ENCODE results near the gene TMED7.

- no peak for TF ChIP-seq ZNF274 (IDR thresholded peaks at IDR 0.05; ENCODE audit: borderline replicate concordance, extremely low read depth, low read length)
- TF ChIP-seq POLR2A (IDR thresholded peaks at IDR 0.05; ENCODE audit: control extremely low read depth in 1 of 2, low read depth in 2 of 2, low read length in 2 of 2), result no peak
- TF ChIP-seq CTCF (IDR thresholded peaks at IDR 0.05; ENCODE audit: control extremely low read depth in 1 of 3, insufficient read depth in 1 of 3, low read depth in 1 of 3, low read length in 3 of 3), result no peak
- TF ChIP-seq POLR2AphosphoS5 (IDR thresholded peaks at IDR 0.05; ENCODE audit: low read depth, low read length), result no peak
- no peak for TF ChIP-seq SRF (IDR thresholded peaks at IDR 0.05; ENCODE audit: low read depth, low read length)
- TF ChIP-seq CEBPB (IDR thresholded peaks at IDR 0.05; ENCODE audit: low read depth, low read length), result no peak
- no peak for TF ChIP-seq HDAC2 (IDR thresholded peaks at IDR 0.05; ENCODE audit: borderline replicate concordance in 1 of 2, low read depth in 2 of 2, low read length in 2 of 2)
- TF ChIP-seq EZH2 (IDR thresholded peaks at IDR 0.05; ENCODE audit: low read depth, low read length, severe bottlenecking), result no peak
- no peak for TF ChIP-seq SUZ12 (IDR thresholded peaks at IDR 0.05; ENCODE audit: low read length)
- TF ChIP-seq RAD21 (IDR thresholded peaks at IDR 0.05 in 1 of 2, conservative IDR thresholded peaks at IDR 0.05 in 1 of 2; ENCODE audit: low read depth in 2 of 2, low read length in 2 of 2), result no peak
- TF ChIP-seq BCL11A (IDR thresholded peaks at IDR 0.05; ENCODE audit: low read depth in 2 of 2, low read length in 2 of 2), result no peak
- no peak for TF ChIP-seq YY1 (IDR thresholded peaks at IDR 0.05; ENCODE audit: low read depth, low read length)
- TF ChIP-seq EP300 (IDR thresholded peaks at IDR 0.05; ENCODE audit: borderline replicate concordance in 1 of 2, low read depth in 2 of 2, low read length in 2 of 2), result no peak
These were observed 46.6 kb downstream of the TMED7 start for GRCh38 chr5:115579216-115579615.
